ENCODE results near the gene TMEM200C. TPM values are rescaled to one million over a fixed set of nuclear protein-coding genes. Genes with fewer than 3 reads are reported as not detected.

TMEM200C gene
- total and polyA plus RNA-seq, 2 donors (not counting 3 experiments of a cell fraction or from before 2014, with no cell fraction given), result 0.07 TPM; not detected in 1

- TF ChIP-seq JUN (IDR thresholded peaks at IDR 0.05; ENCODE audit: borderline replicate concordance, insufficient read depth, insufficient read length, low read depth) (no peak), FOS (IDR thresholded peaks at IDR 0.05; ENCODE audit: borderline replicate concordance, insufficient read depth, low read length) (no peak), MYC (IDR thresholded peaks at IDR 0.05; ENCODE audit: low read depth, low read length) (no peak), POLR2A (IDR thresholded peaks at IDR 0.05; ENCODE audit: low read depth, low read length) (no peak), MAX (IDR thresholded peaks at IDR 0.05; ENCODE audit: insufficient read depth, insufficient read length) (no peak), POLR2AphosphoS5 (IDR thresholded peaks at IDR 0.05; ENCODE audit: insufficient read depth, low read depth, low read length) (no peak), EZH2 (IDR thresholded peaks at IDR 0.05; ENCODE audit: borderline replicate concordance, low read depth, low read length, severe bottlenecking) (no peak), CTCF (IDR thresholded peaks at IDR 0.05; ENCODE audit: extremely low read depth in 1 of 2, insufficient read depth in 1 of 2, low read depth in 1 of 2, low read length in 2 of 2) (no peak), GATA2 (IDR thresholded peaks at IDR 0.05; ENCODE audit: insufficient read depth, insufficient read length, low read depth, low read length) (no peak)
- Histone ChIP-seq H3K36me3 (ENCODE audit: control insufficient read depth in 2 of 2, extremely low read depth in 1 of 2, insufficient read depth in 2 of 2, low read length in 2 of 2) (no peaks in the 10 kb centered on the region), H3K4me1 (ENCODE audit: control insufficient read depth, extremely low read depth, insufficient read depth, low read length) (no peaks in the 10 kb centered on the region), H3K9me3 (replicated peaks; ENCODE audit: control insufficient read depth, insufficient read depth, low read length) (no peaks in the 10 kb centered on the region), H3K27ac (ENCODE audit: insufficient read depth, low read depth, low read length) (no peak overlapping the region), H2AFZ (ENCODE audit: low read depth, low read length) (no peak overlapping the region), H3K9ac (replicated peaks; ENCODE audit: extremely low read depth, insufficient read depth, low read length) (no peak overlapping the region), H3K4me2 (ENCODE audit: insufficient read depth, low read length) (no peak overlapping the region), H3K4me3 (replicated peaks in 1 of 3; ENCODE audit: insufficient read depth in 1 of 3, low read depth in 1 of 3, low read length in 3 of 3) (no peak overlapping the region), H3K79me2 (ENCODE audit: control insufficient read depth, insufficient read depth, low read length) (no peaks in the 10 kb centered on the region), H3K9me1 (replicated peaks; ENCODE audit: control insufficient read depth, extremely low read depth, insufficient read depth, low read length) (no peaks in the 10 kb centered on the region), H4K20me1 (replicated peaks; ENCODE audit: control insufficient read depth, extremely low read depth, insufficient read depth, low read length) (no peaks in the 10 kb centered on the region), H3K27me3 (ENCODE audit: control insufficient read depth in 2 of 2, insufficient read depth in 2 of 2, low read length in 2 of 2) (no peaks in the 10 kb centered on the region)
- intact Hi-C loops (cut with micrococcal nuclease) (no loop called here), dilution Hi-C loops (cut with MboI; ENCODE audit: extremely low pct_ligation_motif_present, low sequenced_read_pairs) (no loop called here)
- BruUV-seq (replicated peaks), result no TSS peak
- POLR2A ChIA-PET, result no interaction called here
- CTCF ChIA-PET, result no interaction called here
- DNase-seq (ENCODE audit: low read depth, low spot score) (no peak), FAIRE-seq (no peak)
Measured at GRCh38 chr18:5943514-5943913, 48.2 kb upstream of the TMEM200C start.
